Osteoblast (primary cell): ENCODE measurements around the gene MYO1A. TPM values are rescaled to one million over a fixed set of nuclear protein-coding genes. Genes with fewer than 3 reads are reported as not detected.

ENCODE experiments used
- DNase-seq: peaks from one replicate; pipeline ENCODE4 v3.0.0; 2011; ENCODE audit warnings: low spot score, mixed read lengths; ENCODE audit not compliant: insufficient read length; ENCODE audit errors: missing footprints
- H2AFZ ChIP-seq: 2 replicates; pipeline ENCODE4 v1.6.0; 2011; ENCODE audit warnings: mild to moderate bottlenecking, low read length
- H3K27ac ChIP-seq: 2 replicates; pipeline ENCODE4 v1.5.1; 2011; ENCODE audit warnings: mild to moderate bottlenecking, low read depth, low read length, moderate library complexity
- H3K27me3 ChIP-seq: 2 replicates; pipeline ENCODE4 v1.6.0; 2012; ENCODE audit warnings: mild to moderate bottlenecking, control low read depth, inconsistent platforms, low read length, moderate library complexity; ENCODE audit not compliant: insufficient read depth
- H3K36me3 ChIP-seq: 2 replicates; pipeline ENCODE4 v1.5.1; 2011; ENCODE audit warnings: mild to moderate bottlenecking, low read length, control low read depth, moderate library complexity; ENCODE audit not compliant: insufficient read depth
- H3K4me1 ChIP-seq: 2 replicates; pipeline ENCODE4 v1.5.1; 2011; ENCODE audit warnings: mild to moderate bottlenecking, low read length, control low read depth, moderate library complexity; ENCODE audit not compliant: insufficient read depth
- H3K4me2 ChIP-seq: 2 replicates; pipeline ENCODE4 v1.6.0; 2011; ENCODE audit warnings: mild to moderate bottlenecking, low read length; ENCODE audit not compliant: insufficient read depth
- H3K4me3 ChIP-seq: fragments of 200-600 bp; sonication (generic); 3 replicates; pipeline ENCODE4 v1.5.1; 2012; ENCODE audit warnings: mild to moderate bottlenecking, low read length, inconsistent platforms; ENCODE audit not compliant: insufficient read depth
- H3K79me2 ChIP-seq: 2 replicates; pipeline ENCODE4 v1.6.0; 2012; ENCODE audit warnings: mild to moderate bottlenecking, low read length, control low read depth, inconsistent platforms; ENCODE audit not compliant: insufficient read depth
- H3K9me3 ChIP-seq: 2 replicates; pipeline ENCODE4 v1.5.1; 2011; ENCODE audit warnings: low read depth, low read length, control low read depth
- H4K20me1 ChIP-seq: 2 replicates; pipeline ENCODE4 v1.6.0; 2012; ENCODE audit warnings: mild to moderate bottlenecking, low read length, control low read depth; ENCODE audit not compliant: insufficient read depth
- CTCF ChIP-seq: IDR thresholded peaks from 2 replicates; pipeline ENCODE4 v1.5.1; 2011; ENCODE audit warnings: mild to moderate bottlenecking, low read depth, low read length, moderate library complexity; ENCODE audit errors: extremely low read depth
- total RNA-seq: library from RNA; depleted of rRNA; stranded (reverse); fragments of >200 nt; gene quantifications from 2 replicates; pipeline ENCODE4 v1.2.3, GENCODE V29; 2012

MYO1A gene
- total RNA-seq, 1 donor, result not detected

GRCh38 chr12:57037264-57037663, 12.7 kb downstream of the MYO1A start:
- no peak for DNase-seq
- H3K4me3 ChIP-seq, result no peak overlapping the region
- no peaks in the 10 kb centered on the region for H4K20me1 ChIP-seq
- no peaks in the 10 kb centered on the region for H3K9me3 ChIP-seq
- no peak overlapping the region for H3K4me2 ChIP-seq
- H3K4me1 ChIP-seq, result no peaks in the 10 kb centered on the region
- H2AFZ ChIP-seq, result no peak overlapping the region
- no peak for TF ChIP-seq CTCF
- no peaks in the 10 kb centered on the region for H3K36me3 ChIP-seq
- peaks cover 37% of the 10 kb centered on the region for H3K27me3 ChIP-seq
- no peak overlapping the region for H3K27ac ChIP-seq
- no peaks in the 10 kb centered on the region for H3K79me2 ChIP-seq

GRCh38 chr12:57033431-57033830, 16.5 kb downstream of the MYO1A start:
- no peak for TF ChIP-seq CTCF
- H3K4me3 ChIP-seq, result no peak overlapping the region
- no peak overlapping the region for H2AFZ ChIP-seq
- no peaks in the 10 kb centered on the region for H3K36me3 ChIP-seq
- no peak overlapping the region for H3K4me2 ChIP-seq
- H3K27me3 ChIP-seq, result peaks cover 14% of the 10 kb centered on the region
- no peaks in the 10 kb centered on the region for H4K20me1 ChIP-seq
- H3K79me2 ChIP-seq, result no peaks in the 10 kb centered on the region
- DNase-seq, result no peak
- no peak overlapping the region for H3K27ac ChIP-seq
- no peaks in the 10 kb centered on the region for H3K4me1 ChIP-seq
- no peaks in the 10 kb centered on the region for H3K9me3 ChIP-seq

- H3K27ac ChIP-seq, result no peak overlapping the region
- TF ChIP-seq CTCF, result no peak
- H3K4me1 ChIP-seq, result no peaks in the 10 kb centered on the region
- H3K4me3 ChIP-seq, result no peak overlapping the region
- H3K79me2 ChIP-seq, result no peaks in the 10 kb centered on the region
- no peaks in the 10 kb centered on the region for H4K20me1 ChIP-seq
- H2AFZ ChIP-seq, result no peak overlapping the region
- H3K4me2 ChIP-seq, result no peak overlapping the region
- no peaks in the 10 kb centered on the region for H3K9me3 ChIP-seq
- DNase-seq, result no peak
- H3K27me3 ChIP-seq, result peaks cover 21% of the 10 kb centered on the region
- no peaks in the 10 kb centered on the region for H3K36me3 ChIP-seq
Measured at GRCh38 chr12:57031789-57032188, 18.1 kb downstream of the MYO1A start.

GRCh38 chr12:57031138-57031725, 18.7 kb downstream of the MYO1A start:
- no peak for TF ChIP-seq CTCF
- no peak overlapping the region for H3K4me2 ChIP-seq
- H3K9me3 ChIP-seq, result no peaks in the 10 kb centered on the region
- H3K27ac ChIP-seq, result no peak overlapping the region
- H3K4me1 ChIP-seq, result no peaks in the 10 kb centered on the region
- no peak for DNase-seq
- H3K79me2 ChIP-seq, result no peaks in the 10 kb centered on the region
- no peak overlapping the region for H3K4me3 ChIP-seq
- no peaks in the 10 kb centered on the region for H4K20me1 ChIP-seq
- H3K27me3 ChIP-seq, result peaks cover 25% of the 10 kb centered on the region
- no peak overlapping the region for H2AFZ ChIP-seq
- no peaks in the 10 kb centered on the region for H3K36me3 ChIP-seq
